Activated naive CD4-positive, alpha-beta T cell (primary cell): Measurements from ENCODE around the gene SLC50A1.
"Not testable (repeated sequence)": the region's sequence is repeated elsewhere in the genome, so short reads cannot be mapped to it uniquely, and the experiment has no call there.

Experiments
- DNase-seq, 4 experiments: peaks; one replicate each; lab custom pipeline; 2025; lab: John Stamatoyannopoulos, UW

The SLC50A1 gene

GRCh38 chr1:155116113-155116764, 19.4 kb upstream of the SLC50A1 start:
- DNase-seq = no peak

GRCh38 chr1:155117610-155118009, 18.0 kb upstream of the SLC50A1 start:
- DNase-seq = no peak

- DNase-seq = not testable (repeated sequence)
Measured at GRCh38 chr1:155118090-155118489, 17.6 kb upstream of the SLC50A1 start.

GRCh38 chr1:155120253-155120652, 15.4 kb upstream of the SLC50A1 start:
- no peak for DNase-seq

GRCh38 chr1:155121249-155121648, 14.4 kb upstream of the SLC50A1 start:
- no peak for DNase-seq

- DNase-seq = no peak
Measured at GRCh38 chr1:155122308-155122707, 13.3 kb upstream of the SLC50A1 start.

- no peak for DNase-seq
Measured at GRCh38 chr1:155123801-155124200, 11.9 kb upstream of the SLC50A1 start.

- no peak for DNase-seq
Measured at GRCh38 chr1:155124503-155125463, 10.9 kb upstream of the SLC50A1 start.

- no peak for DNase-seq
Measured at GRCh38 chr1:155125511-155125945, 10.1 kb upstream of the SLC50A1 start.

GRCh38 chr1:155125946-155126555, 9.6 kb upstream of the SLC50A1 start:
- no peak for DNase-seq

GRCh38 chr1:155126556-155127104, 9.0 kb upstream of the SLC50A1 start:
- peak in 1 of 4 experiments; percentile 28 for DNase-seq

GRCh38 chr1:155127105-155127966, 8.3 kb upstream of the SLC50A1 start, which contains the start of gene EFNA1:
TSS of gene EFNA1 (plus strand) at chr1:155127876. CDS start at chr1:155127978, 102 bp downstream.
- DNase-seq = peak in 1 of 4 experiments; percentile 45

GRCh38 chr1:155127967-155128754, 7.5 kb upstream of the SLC50A1 start:
- no peak for DNase-seq

- no peak for DNase-seq
Measured at GRCh38 chr1:155128755-155129473, 6.7 kb upstream of the SLC50A1 start.

- DNase-seq = no peak
Measured at GRCh38 chr1:155130272-155131006, 5.2 kb upstream of the SLC50A1 start.

- no peak for DNase-seq
Measured at GRCh38 chr1:155131285-155131684, 4.4 kb upstream of the SLC50A1 start.

GRCh38 chr1:155131856-155132255, 3.8 kb upstream of the SLC50A1 start:
- DNase-seq = no peak

GRCh38 chr1:155133799-155134281, 1.8 kb upstream of the SLC50A1 start:
- DNase-seq = no peak

GRCh38 chr1:155134322-155134721, 1.3 kb upstream of the SLC50A1 start:
- DNase-seq = no peak
